GM12892 (cell line): ENCODE measurements around the gene RAP1GAP.

Experiments used
- POLR2A ChIP-seq: IDR thresholded peaks from 2 replicates; pipeline ENCODE4 v1.6.1; 2011; ENCODE audit warnings: low read depth, low read length, control low read depth
- POLR2AphosphoS5 ChIP-seq: IDR thresholded peaks from 2 replicates; pipeline ENCODE4 v1.6.1; 2011; ENCODE audit warnings: low read depth, low read length, control low read depth
- TAF1 ChIP-seq: IDR thresholded peaks from 2 replicates; pipeline ENCODE4 v1.6.1; 2011; ENCODE audit warnings: low read depth, mild to moderate bottlenecking, control low read depth, low read length, borderline replicate concordance

- TF ChIP-seq POLR2A, result no peak
- no peak for TF ChIP-seq POLR2AphosphoS5
- TF ChIP-seq TAF1, result no peak
Observed at GRCh38 chr1:21620496-21620895, 48.7 kb downstream of the RAP1GAP start.
